Endothelial cell of umbilical vein (primary cell): ENCODE measurements around the gene GYG1. TPM values are rescaled to one million over a fixed set of nuclear protein-coding genes. Genes with fewer than 3 reads are reported as not detected.

Experiments used
- BruUV-seq: library from RNA; stranded (reverse); fragments of 400-500 nt; replicated peaks from 2 replicates; lab custom pipeline; 2021; lab: Mats Ljungman, UMichigan
- CTCF ChIA-PET: fragments of 300-600, 350-600 bp; sonication (Branson Sonifier 250); formaldehyde crosslinking; loops from one replicate; lab custom pipeline; 2021; ENCODE audit warnings: antibody characterized with exemption, inconsistent platforms; lab: Charles Lee
- POLR2A ChIA-PET: fragments of 300-600, 350-600 bp; sonication (Branson Sonifier 250); formaldehyde crosslinking; loops from one replicate; lab custom pipeline; 2021; ENCODE audit warnings: antibody characterized with exemption, inconsistent platforms; lab: Charles Lee
- DNase-seq: peaks from one replicate; pipeline ENCODE4 v3.0.0-alpha.2; 2011; ENCODE audit warnings: low read depth, low spot score
- FAIRE-seq: peaks from 2 replicates; lab custom pipeline; 2011; peaks lifted over from hg19 to GRCh38; lab: Jason Lieb, UNC
- H2AFZ ChIP-seq: 2 replicates; pipeline ENCODE4 v1.6.0; 2012; ENCODE audit warnings: low read depth, low read length, control low read depth, inconsistent platforms
- H3K27ac ChIP-seq: 2 replicates; pipeline ENCODE4 v1.5.1; 2011; ENCODE audit warnings: low read depth, mild to moderate bottlenecking, control low read depth, low read length, moderate library complexity; ENCODE audit not compliant: insufficient read depth
- H3K27me3 ChIP-seq, 2 experiments: 2 replicates each; pipeline versions ENCODE4 v1.6.0 to v1.6.1; 2011; ENCODE audit warnings: low read length in 2 of 2, mixed read lengths in 1 of 2; ENCODE audit not compliant: control insufficient read depth in 2 of 2, insufficient read depth in 2 of 2
- H3K36me3 ChIP-seq, 2 experiments: 2 replicates in 1 of 2; 3 replicates in 1 of 2; pipeline ENCODE4 v1.5.1; 2011; ENCODE audit warnings: low read length in 2 of 2, mild to moderate bottlenecking in 1 of 2, moderate library complexity in 1 of 2; ENCODE audit not compliant: control insufficient read depth in 2 of 2, insufficient read depth in 2 of 2; ENCODE audit errors: extremely low read depth in 1 of 2
- H3K4me1 ChIP-seq: 3 replicates; pipeline ENCODE4 v1.5.1; 2011; ENCODE audit warnings: mild to moderate bottlenecking, low read length; ENCODE audit not compliant: control insufficient read depth, insufficient read depth; ENCODE audit errors: extremely low read depth
- H3K4me2 ChIP-seq: 2 replicates; pipeline ENCODE4 v1.6.1; 2011; ENCODE audit warnings: low read length, control low read depth, mixed read lengths; ENCODE audit not compliant: insufficient read depth
- H3K4me3 ChIP-seq, 3 experiments: fragments of 200-600 bp in 1 of 3; sonication (generic), shearing (Covaris generic) in 1 of 3; replicated peaks in 1 of 3; 2 replicates each; pipeline ENCODE4 v1.5.1; 2011 to 2016; ENCODE audit warnings: control low read depth in 3 of 3, low read length in 3 of 3, mild to moderate bottlenecking in 2 of 3, inconsistent platforms in 1 of 3, low read depth in 1 of 3, moderate library complexity in 1 of 3; ENCODE audit not compliant: insufficient read depth in 1 of 3
- H3K79me2 ChIP-seq: 2 replicates; pipeline ENCODE4 v1.6.0; 2012; ENCODE audit warnings: low read length, inconsistent platforms; ENCODE audit not compliant: control insufficient read depth, insufficient read depth
- H3K9ac ChIP-seq: replicated peaks from 2 replicates; pipeline ENCODE3; 2011; ENCODE audit warnings: low read length, control low read depth; ENCODE audit not compliant: insufficient read depth; ENCODE audit errors: extremely low read depth
- H3K9me1 ChIP-seq: replicated peaks from 3 replicates; pipeline ENCODE4 v1.6.0; 2011; ENCODE audit warnings: mild to moderate bottlenecking, low read length; ENCODE audit not compliant: control insufficient read depth, insufficient read depth; ENCODE audit errors: extremely low read depth
- H3K9me3 ChIP-seq: replicated peaks from 2 replicates; pipeline ENCODE4 v1.5.1; 2012; ENCODE audit warnings: low read length, inconsistent platforms; ENCODE audit not compliant: control insufficient read depth, insufficient read depth
- H4K20me1 ChIP-seq: replicated peaks from 2 replicates; pipeline ENCODE3; 2011; ENCODE audit warnings: mild to moderate bottlenecking, low read length; ENCODE audit not compliant: control insufficient read depth, insufficient read depth; ENCODE audit errors: extremely low read depth
- CTCF ChIP-seq, 2 donors: IDR thresholded peaks; 1 replicate in 1 of 2; 2 replicates in 1 of 2; pipeline ENCODE4 v1.5.1; 2011; ENCODE audit warnings: low read length in 2 of 2, mild to moderate bottlenecking in 2 of 2, moderate library complexity in 2 of 2, control low read depth in 1 of 2, inconsistent platforms in 1 of 2, low read depth in 1 of 2; ENCODE audit not compliant: insufficient read depth in 1 of 2; ENCODE audit errors: extremely low read depth in 1 of 2
- JUN ChIP-seq: IDR thresholded peaks from 2 replicates; pipeline ENCODE4 v1.6.1; 2011; ENCODE audit warnings: borderline replicate concordance, low read depth; ENCODE audit not compliant: insufficient read length, insufficient read depth
- MYC ChIP-seq: IDR thresholded peaks from one replicate; pipeline ENCODE4 v1.6.1; 2011; ENCODE audit warnings: mild to moderate bottlenecking, low read depth, low read length
- POLR2AphosphoS5 ChIP-seq: IDR thresholded peaks from 2 replicates; pipeline ENCODE4 v1.6.1; 2012; ENCODE audit warnings: low read depth, mild to moderate bottlenecking, control low read depth, low read length, moderate library complexity; ENCODE audit not compliant: insufficient read depth
- dilution Hi-C: fragments of 300-500 bp; cut with MboI; formaldehyde crosslinking; loops from one replicate; pipeline ENCODE4 v1.15.0; 2019; ENCODE audit warnings: low sequenced_read_pairs; ENCODE audit not compliant: extremely low pct_ligation_motif_present
- intact Hi-C: fragments of 100-400 bp; cut with micrococcal nuclease; formaldehyde crosslinking; loops from one replicate; pipeline ENCODE4 v1.10.0; 2022
- polyA plus RNA-seq, 4 experiments: library from polyadenylated mRNA; depleted of rRNA in 3 of 4; stranded (reverse) in 3 of 4; unstranded in 1 of 4; fragments of >200 nt; gene quantifications; 2 replicates each; pipeline versions ENCODE4 v1.2.1 to v1.2.3, GENCODE V29; 2011 to 2012; ENCODE audit warnings: missing spikeins in 1 of 4
- total RNA-seq: library from RNA; stranded (reverse); gene quantifications from 2 replicates; pipeline ENCODE4 v1.2.3, GENCODE V29; 2021
- TF ChIP-seq, protein P1 (sequence below): IDR thresholded peaks from 2 replicates; pipeline ENCODE4 v1.6.1; 2011; ENCODE audit not compliant: insufficient read depth, insufficient read length

Gene GYG1
- total and polyA plus RNA-seq, 2 donors (not counting 3 experiments of a cell fraction or from before 2014, with no cell fraction given), result 24.7 to 58.5 TPM

- H3K36me3 ChIP-seq, result peaks cover 5 to 10% of the 10 kb centered on the region in 2 experiments
- H3K27me3 ChIP-seq, result no peaks in the 10 kb centered on the region
- dilution Hi-C loops (no loop called here), intact Hi-C loops (no loop called here)
- TF ChIP-seq CTCF (IDR thresholded peaks at IDR 0.05; ENCODE audit: extremely low read depth in 1 of 2, insufficient read depth in 1 of 2, low read depth in 1 of 2, low read length in 2 of 2), result no peak
- TF ChIP-seq MYC, result no peak
- TF ChIP-seq, protein P1, sequence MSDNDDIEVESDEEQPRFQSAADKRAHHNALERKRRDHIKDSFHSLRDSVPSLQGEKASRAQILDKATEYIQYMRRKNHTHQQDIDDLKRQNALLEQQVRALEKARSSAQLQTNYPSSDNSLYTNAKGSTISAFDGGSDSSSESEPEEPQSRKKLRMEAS, result no peak
- no peak for TF ChIP-seq JUN
- TF ChIP-seq POLR2AphosphoS5, result no peak
- DNase-seq (no peak), FAIRE-seq (no peak)
- peaks cover 12% of the 10 kb centered on the region for H3K79me2 ChIP-seq
- H2AFZ ChIP-seq, result no peak overlapping the region
- H4K20me1 ChIP-seq, result no peaks in the 10 kb centered on the region
- H3K9me1 ChIP-seq, result no peaks in the 10 kb centered on the region
- no peaks in the 10 kb centered on the region for H3K9me3 ChIP-seq
- H3K9ac ChIP-seq, result peak overlapping the region; percentile 83
- peak overlapping the region; percentile 88 for H3K4me2 ChIP-seq
- BruUV-seq, result TSS peak; percentile 40
- POLR2A ChIA-PET, result interaction anchor here (1.5 kb wide), 1 partner anchor 10 kb away, joined by 4 read pairs; no protein-coding TSS in a partner anchor
- peaks cover 9% of the 10 kb centered on the region for H3K4me1 ChIP-seq
- H3K27ac ChIP-seq, result no peak overlapping the region
- CTCF ChIA-PET, result interaction anchor here (1.1 to 2.0 kb wide), 6 partner anchors 7 to 50 kb away, joined by 3 to 11 read pairs (median 4); no protein-coding TSS in a partner anchor
- H3K4me3 ChIP-seq, result peak overlapping the region in 2 of 3 experiments; percentile 61 to 66
Measured at GRCh38 chr3:148992635-148993255, 1.4 kb downstream of the GYG1 start.
